Neural cell (in vitro differentiated cells): ENCODE data around the gene MANEA.

ENCODE experiments used
- EP300 ChIP-seq: fragments of 450-650 bp; conservative IDR thresholded peaks from 2 replicates; pipeline ENCODE4 v1.6.1; 2014; ENCODE audit warnings: antibody characterized with exemption, mild to moderate bottlenecking, moderate library complexity; ENCODE audit not compliant: poor library complexity, severe bottlenecking
- EZH2 ChIP-seq: fragments of 200-600, 300-800 bp; shearing (Covaris generic), sonication (generic); IDR thresholded peaks from 2 replicates; pipeline ENCODE4 v1.6.1; 2014; ENCODE audit warnings: antibody characterized with exemption, low read length, borderline replicate concordance, mild to moderate bottlenecking; ENCODE audit not compliant: insufficient read depth, poor library complexity, severe bottlenecking
- MXI1 ChIP-seq: fragments of 450-650 bp; conservative IDR thresholded peaks from 2 replicates; pipeline ENCODE4 v1.6.1; 2014; ENCODE audit warnings: antibody characterized with exemption, mild to moderate bottlenecking; ENCODE audit not compliant: poor library complexity, severe bottlenecking
- POLR2AphosphoS5 ChIP-seq: IDR thresholded peaks from 2 replicates; pipeline ENCODE4 v1.6.1; 2012
- RAD21 ChIP-seq: fragments of 450-650 bp; conservative IDR thresholded peaks from 2 replicates; pipeline ENCODE4 v1.6.1; 2014; ENCODE audit warnings: antibody characterized with exemption, mild to moderate bottlenecking, moderate library complexity
- SMC3 ChIP-seq: fragments of 450-650 bp; conservative IDR thresholded peaks from 2 replicates; pipeline ENCODE4 v1.6.1; 2014; ENCODE audit warnings: antibody characterized with exemption, mild to moderate bottlenecking, moderate library complexity; ENCODE audit not compliant: poor library complexity
- TAF1 ChIP-seq: IDR thresholded peaks from 2 replicates; pipeline ENCODE4 v1.6.1; 2012; ENCODE audit warnings: low read depth
- TF ChIP-seq, protein P1 (sequence below): fragments of 450-650 bp; IDR thresholded peaks from 2 replicates; pipeline ENCODE4 v1.5.1; 2014; ENCODE audit warnings: antibody characterized with exemption, mild to moderate bottlenecking, moderate library complexity; ENCODE audit not compliant: poor library complexity, severe bottlenecking
- TF ChIP-seq, protein P2 (sequence below): IDR thresholded peaks from 2 replicates; pipeline ENCODE4 v1.6.1; 2012; ENCODE audit warnings: borderline replicate concordance

DNA sequence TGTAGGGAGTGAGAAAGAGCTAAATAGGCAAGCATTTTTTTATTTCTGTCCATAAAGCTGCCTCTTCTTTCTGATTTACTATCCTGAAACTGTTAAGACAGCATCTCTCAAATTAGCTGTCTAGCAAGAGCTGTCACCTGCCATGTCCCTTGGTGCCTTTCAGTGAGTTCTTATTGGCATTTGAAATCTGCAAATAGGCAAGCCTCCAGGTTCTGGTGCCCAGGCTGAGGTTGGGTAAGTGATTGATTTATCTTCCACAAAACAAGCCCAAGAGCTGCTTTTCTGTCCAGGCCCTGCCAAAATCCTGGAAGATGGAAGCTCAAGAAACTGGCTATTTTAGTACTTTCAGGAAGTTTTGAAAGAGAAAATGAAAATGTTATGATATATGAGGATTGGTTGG lies 22.4 kb downstream of the MANEA start:
- no peak for TF ChIP-seq POLR2AphosphoS5
- peak; percentile 44 for TF ChIP-seq EP300
- TF ChIP-seq, protein P1, sequence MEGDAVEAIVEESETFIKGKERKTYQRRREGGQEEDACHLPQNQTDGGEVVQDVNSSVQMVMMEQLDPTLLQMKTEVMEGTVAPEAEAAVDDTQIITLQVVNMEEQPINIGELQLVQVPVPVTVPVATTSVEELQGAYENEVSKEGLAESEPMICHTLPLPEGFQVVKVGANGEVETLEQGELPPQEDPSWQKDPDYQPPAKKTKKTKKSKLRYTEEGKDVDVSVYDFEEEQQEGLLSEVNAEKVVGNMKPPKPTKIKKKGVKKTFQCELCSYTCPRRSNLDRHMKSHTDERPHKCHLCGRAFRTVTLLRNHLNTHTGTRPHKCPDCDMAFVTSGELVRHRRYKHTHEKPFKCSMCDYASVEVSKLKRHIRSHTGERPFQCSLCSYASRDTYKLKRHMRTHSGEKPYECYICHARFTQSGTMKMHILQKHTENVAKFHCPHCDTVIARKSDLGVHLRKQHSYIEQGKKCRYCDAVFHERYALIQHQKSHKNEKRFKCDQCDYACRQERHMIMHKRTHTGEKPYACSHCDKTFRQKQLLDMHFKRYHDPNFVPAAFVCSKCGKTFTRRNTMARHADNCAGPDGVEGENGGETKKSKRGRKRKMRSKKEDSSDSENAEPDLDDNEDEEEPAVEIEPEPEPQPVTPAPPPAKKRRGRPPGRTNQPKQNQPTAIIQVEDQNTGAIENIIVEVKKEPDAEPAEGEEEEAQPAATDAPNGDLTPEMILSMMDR, result no peak
- TF ChIP-seq EZH2, result no peak
- TF ChIP-seq SMC3, result no peak
- TF ChIP-seq, protein P2, sequence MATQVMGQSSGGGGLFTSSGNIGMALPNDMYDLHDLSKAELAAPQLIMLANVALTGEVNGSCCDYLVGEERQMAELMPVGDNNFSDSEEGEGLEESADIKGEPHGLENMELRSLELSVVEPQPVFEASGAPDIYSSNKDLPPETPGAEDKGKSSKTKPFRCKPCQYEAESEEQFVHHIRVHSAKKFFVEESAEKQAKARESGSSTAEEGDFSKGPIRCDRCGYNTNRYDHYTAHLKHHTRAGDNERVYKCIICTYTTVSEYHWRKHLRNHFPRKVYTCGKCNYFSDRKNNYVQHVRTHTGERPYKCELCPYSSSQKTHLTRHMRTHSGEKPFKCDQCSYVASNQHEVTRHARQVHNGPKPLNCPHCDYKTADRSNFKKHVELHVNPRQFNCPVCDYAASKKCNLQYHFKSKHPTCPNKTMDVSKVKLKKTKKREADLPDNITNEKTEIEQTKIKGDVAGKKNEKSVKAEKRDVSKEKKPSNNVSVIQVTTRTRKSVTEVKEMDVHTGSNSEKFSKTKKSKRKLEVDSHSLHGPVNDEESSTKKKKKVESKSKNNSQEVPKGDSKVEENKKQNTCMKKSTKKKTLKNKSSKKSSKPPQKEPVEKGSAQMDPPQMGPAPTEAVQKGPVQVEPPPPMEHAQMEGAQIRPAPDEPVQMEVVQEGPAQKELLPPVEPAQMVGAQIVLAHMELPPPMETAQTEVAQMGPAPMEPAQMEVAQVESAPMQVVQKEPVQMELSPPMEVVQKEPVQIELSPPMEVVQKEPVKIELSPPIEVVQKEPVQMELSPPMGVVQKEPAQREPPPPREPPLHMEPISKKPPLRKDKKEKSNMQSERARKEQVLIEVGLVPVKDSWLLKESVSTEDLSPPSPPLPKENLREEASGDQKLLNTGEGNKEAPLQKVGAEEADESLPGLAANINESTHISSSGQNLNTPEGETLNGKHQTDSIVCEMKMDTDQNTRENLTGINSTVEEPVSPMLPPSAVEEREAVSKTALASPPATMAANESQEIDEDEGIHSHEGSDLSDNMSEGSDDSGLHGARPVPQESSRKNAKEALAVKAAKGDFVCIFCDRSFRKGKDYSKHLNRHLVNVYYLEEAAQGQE, result no peak
- TF ChIP-seq TAF1, result no peak
- TF ChIP-seq RAD21, result no peak
- no peak for TF ChIP-seq MXI1
